Measurements from ENCODE around the gene C1orf56.

- TF ChIP-seq CTCF (conservative IDR thresholded peaks at IDR 0.05; ENCODE audit: low read depth, low read length) (0 out of 2 replicates have a peak, but pooled peaks have one; percentile 30), EZH2phosphoT487 (IDR thresholded peaks at IDR 0.05; ENCODE audit: borderline replicate concordance, low read length) (no peak), EZH2 (IDR thresholded peaks at IDR 0.05; ENCODE audit: low read length, unreplicated experiment) (no peak)
These were observed 12.6 kb downstream of the C1orf56 start, which contains the start of gene MLLT11 for GRCh38 chr1:151060007-151060656.

Measured in PC-3 (cell line).